PC-9 (cell line): Measurements from ENCODE around the gene WSCD2. TPM values are rescaled to one million over a fixed set of nuclear protein-coding genes. Genes with fewer than 3 reads are reported as not detected.

Source experiments
- BruUV-seq: library from RNA; stranded (reverse); fragments of 400-500 nt; replicated peaks from 2 replicates; lab custom pipeline; 2021; lab: Mats Ljungman, UMichigan
- CTCF ChIA-PET: fragments of 300-600 bp; sonication (Branson Sonifier 250); formaldehyde crosslinking; loops from one replicate; lab custom pipeline; 2022; ENCODE audit warnings: antibody characterized with exemption; lab: Charles Lee
- POLR2A ChIA-PET: fragments of 300-600 bp; sonication (Branson Sonifier 250); formaldehyde crosslinking; loops from one replicate; lab custom pipeline; 2022; ENCODE audit warnings: antibody characterized with exemption; ENCODE audit not compliant: unreplicated experiment; lab: Charles Lee
- DNase-seq, 2 experiments: peaks; one replicate each; pipeline versions ENCODE4 v3.0.0 to v3.0.0-alpha.2; 2015 to 2022; ENCODE audit warnings: mixed read lengths in 1 of 2
- H2AFZ ChIP-seq: fragments of 200-600 bp; sonication (generic); 2 replicates; pipeline ENCODE4 v1.8.1; 2017; ENCODE audit warnings: antibody characterized with exemption
- H3F3A ChIP-seq: fragments of 200-600 bp; sonication (generic); 2 replicates; pipeline ENCODE4 v1.8.1; 2017; ENCODE audit warnings: antibody characterized with exemption, mild to moderate bottlenecking, low read depth; ENCODE audit not compliant: insufficient read depth
- H3K27ac ChIP-seq: fragments of 200-600 bp; sonication (generic); 2 replicates; pipeline ENCODE4 v1.6.1; 2016; ENCODE audit warnings: mixed run types
- H3K27me3 ChIP-seq: fragments of 200-600 bp; sonication (generic); 2 replicates; pipeline ENCODE4 v1.6.1; 2016; ENCODE audit warnings: low read depth, mixed run types; ENCODE audit not compliant: insufficient read depth
- H3K36me3 ChIP-seq: fragments of 200-600 bp; sonication (generic); 2 replicates; pipeline ENCODE4 v1.6.1; 2016; ENCODE audit warnings: low read depth, mixed run types
- H3K4me1 ChIP-seq: fragments of 200-600 bp; sonication (generic); replicated peaks from 2 replicates; pipeline ENCODE4 v1.6.1; 2016; ENCODE audit warnings: mixed run types; ENCODE audit not compliant: insufficient read depth
- H3K4me2 ChIP-seq: fragments of 200-600 bp; sonication (generic); 2 replicates; pipeline ENCODE4 v1.6.1; 2017; ENCODE audit warnings: mixed run types
- H3K4me3 ChIP-seq: fragments of 200-600 bp; sonication (generic); 2 replicates; pipeline ENCODE4 v1.6.1; 2016; ENCODE audit warnings: mixed run types
- H3K79me2 ChIP-seq: fragments of 200-600 bp; sonication (generic); 2 replicates; pipeline ENCODE4 v1.6.1; 2017; ENCODE audit warnings: low read depth, mixed run types
- H3K9me2 ChIP-seq: fragments of 200-600 bp; sonication (generic); 2 replicates; pipeline ENCODE4 v1.8.1; 2017; ENCODE audit warnings: mild to moderate bottlenecking; ENCODE audit not compliant: insufficient read depth
- H3K9me3 ChIP-seq: fragments of 200-600 bp; sonication (generic); 2 replicates; pipeline ENCODE4 v1.8.1; 2016; ENCODE audit warnings: low read depth; ENCODE audit not compliant: insufficient read depth
- H4K20me1 ChIP-seq: fragments of 200-600 bp; sonication (generic); 2 replicates; pipeline ENCODE4 v1.8.1; 2017; ENCODE audit not compliant: insufficient read depth
- CTCF ChIP-seq: fragments of 200-600 bp; sonication (generic); conservative IDR thresholded peaks from 2 replicates; pipeline ENCODE4 v1.6.1; 2017; ENCODE audit warnings: mixed run types, antibody characterized with exemption, mild to moderate bottlenecking, moderate library complexity
- EZH2 ChIP-seq: fragments of 200-600 bp; sonication (generic); IDR thresholded peaks from 2 replicates; pipeline ENCODE4 v1.8.0; 2017; ENCODE audit warnings: antibody characterized with exemption, low read depth
- intact Hi-C: fragments of 100-400 bp; cut with micrococcal nuclease; formaldehyde crosslinking; loops from one replicate; pipeline ENCODE4 v1.10.0; 2022; ENCODE audit not compliant: unreplicated experiment
- total RNA-seq: library from RNA; stranded (reverse); gene quantifications from 2 replicates; pipeline ENCODE4 v1.2.3, GENCODE V29; 2021

Gene WSCD2
- total RNA-seq, 1 experiment from 2014 or later = not detected

- Histone ChIP-seq H2AFZ (no peak overlapping the region), H3F3A (no peaks in the 10 kb centered on the region), H3K4me1 (no peaks in the 10 kb centered on the region), H3K36me3 (no peaks in the 10 kb centered on the region), H3K4me2 (no peak overlapping the region), H3K27ac (no peak overlapping the region), H3K27me3 (peaks cover 9% of the 10 kb centered on the region), H4K20me1 (no peaks in the 10 kb centered on the region), H3K9me3 (no peaks in the 10 kb centered on the region), H3K9me2 (no peaks in the 10 kb centered on the region), H3K4me3 (no peak overlapping the region), H3K79me2 (no peaks in the 10 kb centered on the region)
- ChIA-PET CTCF (no interaction called here), POLR2A (no interaction called here)
- DNase-seq = no peak
- intact Hi-C loops = no loop called here
- no TSS peak for BruUV-seq
- TF ChIP-seq CTCF (no peak), EZH2 (no peak)
Observed at GRCh38 chr12:108265505-108265904, 136.4 kb downstream of the WSCD2 start.

- H3K4me1 ChIP-seq = no peaks in the 10 kb centered on the region
- no peak overlapping the region for H3K27ac ChIP-seq
- H3K36me3 ChIP-seq = no peaks in the 10 kb centered on the region
- TF ChIP-seq EZH2 (no peak), CTCF (no peak)
- H3K4me2 ChIP-seq = no peak overlapping the region
- BruUV-seq = no TSS peak
- no peak overlapping the region for H2AFZ ChIP-seq
- H4K20me1 ChIP-seq = no peaks in the 10 kb centered on the region
- H3K9me3 ChIP-seq = no peaks in the 10 kb centered on the region
- ChIA-PET POLR2A (no interaction called here), CTCF (no interaction called here)
- no peak for DNase-seq
- H3K4me3 ChIP-seq = no peak overlapping the region
- intact Hi-C loops = no loop called here
- H3F3A ChIP-seq = no peaks in the 10 kb centered on the region
- H3K9me2 ChIP-seq = no peaks in the 10 kb centered on the region
- no peaks in the 10 kb centered on the region for H3K79me2 ChIP-seq
- peaks cover 9% of the 10 kb centered on the region for H3K27me3 ChIP-seq
Observed at GRCh38 chr12:108266131-108266530, 137.0 kb downstream of the WSCD2 start.

- H2AFZ ChIP-seq = no peak overlapping the region
- no peak overlapping the region for H3K27ac ChIP-seq
- TF ChIP-seq CTCF (no peak), EZH2 (no peak)
- H3F3A ChIP-seq = no peaks in the 10 kb centered on the region
- CTCF ChIA-PET = no interaction called here
- H3K4me2 ChIP-seq = no peak overlapping the region
- no peaks in the 10 kb centered on the region for H3K9me2 ChIP-seq
- H3K4me3 ChIP-seq = no peak overlapping the region
- no TSS peak for BruUV-seq
- POLR2A ChIA-PET = no interaction called here
- no peaks in the 10 kb centered on the region for H3K9me3 ChIP-seq
- intact Hi-C loops = no loop called here
- no peaks in the 10 kb centered on the region for H4K20me1 ChIP-seq
- no peaks in the 10 kb centered on the region for H3K36me3 ChIP-seq
- H3K79me2 ChIP-seq = no peaks in the 10 kb centered on the region
- H3K4me1 ChIP-seq = no peaks in the 10 kb centered on the region
- peaks cover 9% of the 10 kb centered on the region for H3K27me3 ChIP-seq
- no peak for DNase-seq
Observed at GRCh38 chr12:108267450-108267849, 138.4 kb downstream of the WSCD2 start.
